GM18861 (cell line): Measurements from ENCODE around the gene CSKMT.

Source experiments
- ATAC-seq: cut with Tn5 transposase; IDR thresholded peaks from one replicate; pipeline ENCODE4 v1.9.1; 2021; ENCODE audit not compliant: unreplicated experiment

The CSKMT gene

DNA sequence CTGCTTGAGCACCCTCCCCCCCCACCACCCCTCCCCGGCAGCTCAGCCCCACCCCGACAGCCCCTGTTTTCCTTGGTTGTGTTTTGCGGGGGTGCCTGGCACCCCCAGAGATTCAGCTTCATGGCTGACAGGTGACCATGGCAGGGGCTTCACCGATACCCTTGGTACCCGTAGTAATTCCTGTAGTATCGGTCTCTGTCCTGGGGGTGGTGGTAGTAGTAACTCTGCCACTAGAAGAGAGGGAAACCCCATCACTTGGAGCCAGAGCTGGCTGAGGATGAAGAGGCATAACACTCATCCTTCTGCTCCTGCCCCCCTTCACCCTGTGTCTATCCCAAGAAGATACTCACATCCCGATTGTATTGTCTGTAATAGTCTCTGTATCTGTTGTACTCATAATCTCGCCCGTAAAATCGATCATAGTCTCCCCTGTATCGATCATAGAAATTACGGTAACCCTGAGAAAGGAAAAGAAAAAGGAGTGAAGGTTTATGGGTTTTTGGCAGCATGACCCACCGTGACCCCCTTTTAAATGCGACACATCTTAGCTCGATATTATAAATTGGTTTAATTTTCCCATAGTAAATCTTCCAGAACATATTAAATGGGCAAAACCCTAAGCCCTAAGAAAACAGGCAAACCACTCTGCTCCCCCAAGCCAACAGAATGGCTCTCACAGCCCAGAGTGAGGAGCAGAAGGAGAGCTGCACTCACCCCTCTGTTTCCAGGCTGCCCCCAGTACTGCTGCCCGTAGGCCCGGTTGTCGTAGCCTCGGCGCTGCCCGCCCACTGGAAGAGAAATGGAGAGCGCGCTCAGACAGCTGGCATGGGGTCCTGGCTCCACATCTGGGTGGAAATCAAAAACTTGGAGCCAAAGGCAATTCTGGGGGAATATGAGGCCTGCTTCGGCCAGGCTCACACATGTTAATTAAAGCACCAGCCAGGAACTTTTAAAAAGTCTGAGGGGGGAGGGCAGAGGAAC, 50.3 kb downstream of the CSKMT start:
- no peak for ATAC-seq

DNA sequence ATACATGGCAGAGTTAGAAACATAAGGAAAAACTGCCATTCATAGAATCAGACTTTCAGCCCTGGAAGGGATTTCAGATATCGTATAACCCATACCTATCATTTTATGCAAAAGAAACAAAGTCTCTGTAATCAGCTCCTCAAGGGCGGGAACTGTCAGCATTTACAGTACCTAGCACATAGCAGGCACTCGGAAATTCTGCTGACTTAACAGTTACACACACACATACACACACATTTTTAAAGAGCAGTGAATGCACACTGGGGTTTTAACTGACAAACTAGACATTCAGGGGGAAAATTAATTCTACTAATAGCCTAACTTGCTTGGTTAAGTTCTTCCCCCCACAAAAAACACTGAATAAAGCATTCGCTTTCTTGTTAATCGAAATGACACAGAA, 51.1 kb downstream of the CSKMT start:
- no peak for ATAC-seq

DNA sequence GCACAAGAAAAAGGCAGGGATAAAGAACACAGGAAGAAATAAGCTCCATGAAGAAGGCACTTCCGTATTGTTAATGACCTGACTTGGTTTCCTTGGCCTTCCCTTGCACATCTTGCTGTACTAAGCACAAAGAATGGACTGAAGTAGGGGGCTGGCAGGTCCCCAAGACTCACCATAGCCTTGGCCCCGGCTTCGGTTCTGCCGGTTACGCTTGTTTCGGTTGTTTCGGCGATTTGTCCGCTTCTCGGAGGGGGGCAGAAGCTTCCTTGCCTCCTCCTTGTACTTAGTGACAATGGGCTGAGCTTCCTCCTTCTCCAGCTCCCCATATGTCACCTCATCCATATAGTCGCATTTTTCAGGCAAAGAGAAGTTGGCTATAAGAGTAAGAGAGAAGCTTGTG, 51.7 kb downstream of the CSKMT start:
- no peak for ATAC-seq
